Measurements from ENCODE around the gene PIRT. TPM values are rescaled to one million over a fixed set of nuclear protein-coding genes. Genes with fewer than 3 reads are reported as not detected.
"Not testable (repeated sequence)": the region's sequence is repeated elsewhere in the genome, so short reads cannot be mapped to it uniquely, and the experiment has no call there.

PIRT gene
- total RNA-seq, 1 donor from 2014 or later = not detected

GRCh38 chr17:10870336-10871050 lies 32.6 kb upstream of the PIRT start:
- H3K4me3 Mint-ChIP-seq (ENCODE audit: unreplicated experiment) = no peak overlapping the region
- Histone ChIP-seq H3K27me3 (ENCODE audit: insufficient read depth, low read length) (no peaks in the 10 kb centered on the region), H3K9me3 (ENCODE audit: insufficient read depth, low read depth, low read length) (no peaks in the 10 kb centered on the region), H2AFZ (ENCODE audit: low read depth, low read length) (no peak overlapping the region), H3K4me3 (ENCODE audit: insufficient read depth, low read depth, low read length) (no peak overlapping the region), H3K36me3 (ENCODE audit: insufficient read depth, low read length) (no peaks in the 10 kb centered on the region), H4K20me1 (ENCODE audit: insufficient read depth, low read length) (no peaks in the 10 kb centered on the region), H3K9ac (ENCODE audit: low read length) (no peak overlapping the region), H3K4me1 (ENCODE audit: insufficient read depth, low read length) (no peaks in the 10 kb centered on the region), H3K27ac (ENCODE audit: low read depth, low read length) (no peak overlapping the region), H3K79me2 (ENCODE audit: insufficient read depth, low read length) (no peaks in the 10 kb centered on the region), H3K4me2 (ENCODE audit: low read length) (no peak overlapping the region)
- TF ChIP-seq CTCF (IDR thresholded peaks at IDR 0.05; ENCODE audit: insufficient read depth, low read depth, low read length) (no peak), EZH2 (IDR thresholded peaks at IDR 0.05; ENCODE audit: insufficient read depth, low read length) (no peak)
- H3K4me1 Mint-ChIP-seq (ENCODE audit: low read depth, unreplicated experiment) = no peaks in the 10 kb centered on the region
- H3K27me3 Mint-ChIP-seq (ENCODE audit: low read depth, unreplicated experiment) = peaks cover 6% of the 10 kb centered on the region
- DNase-seq (ENCODE audit: low read depth) (no peak), FAIRE-seq (no peak)
- H3K36me3 Mint-ChIP-seq (ENCODE audit: low read depth, unreplicated experiment) = no peaks in the 10 kb centered on the region
- H3K27ac Mint-ChIP-seq (ENCODE audit: unreplicated experiment) = no peak overlapping the region
- peaks cover 9% of the 10 kb centered on the region for H3K9me3 Mint-ChIP-seq (ENCODE audit: unreplicated experiment)

GRCh38 chr17:10868744-10869143 lies 30.9 kb upstream of the PIRT start:
- not testable (repeated sequence) for H3K4me1 ChIP-seq (ENCODE audit: insufficient read depth, low read length)

GRCh38 chr17:10859051-10859450 lies 21.2 kb upstream of the PIRT start:
- Histone ChIP-seq H3K4me3 (ENCODE audit: insufficient read depth, low read depth, low read length) (no peak overlapping the region), H3K27ac (ENCODE audit: low read depth, low read length) (no peak overlapping the region), H3K4me2 (ENCODE audit: low read length) (no peak overlapping the region), H3K9ac (ENCODE audit: low read length) (no peak overlapping the region), H3K9me3 (ENCODE audit: insufficient read depth, low read depth, low read length) (peaks cover 2% of the 10 kb centered on the region), H3K79me2 (ENCODE audit: insufficient read depth, low read length) (no peaks in the 10 kb centered on the region), H2AFZ (ENCODE audit: low read depth, low read length) (no peak overlapping the region), H3K36me3 (ENCODE audit: insufficient read depth, low read length) (no peaks in the 10 kb centered on the region), H4K20me1 (ENCODE audit: insufficient read depth, low read length) (no peaks in the 10 kb centered on the region), H3K4me1 (ENCODE audit: insufficient read depth, low read length) (no peaks in the 10 kb centered on the region), H3K27me3 (ENCODE audit: insufficient read depth, low read length) (no peaks in the 10 kb centered on the region)
- TF ChIP-seq EZH2 (IDR thresholded peaks at IDR 0.05; ENCODE audit: insufficient read depth, low read length) = no peak
- TF ChIP-seq CTCF (IDR thresholded peaks at IDR 0.05; ENCODE audit: insufficient read depth, low read depth, low read length) = no peak
- Mint-ChIP-seq H3K36me3 (ENCODE audit: low read depth, unreplicated experiment) (no peaks in the 10 kb centered on the region), H3K9me3 (ENCODE audit: unreplicated experiment) (no peaks in the 10 kb centered on the region), H3K27ac (ENCODE audit: unreplicated experiment) (no peak overlapping the region), H3K4me1 (ENCODE audit: low read depth, unreplicated experiment) (no peaks in the 10 kb centered on the region), H3K27me3 (ENCODE audit: low read depth, unreplicated experiment) (peaks cover 15% of the 10 kb centered on the region), H3K4me3 (ENCODE audit: unreplicated experiment) (no peak overlapping the region)
- DNase-seq (ENCODE audit: low read depth) = no peak
- FAIRE-seq = no peak

More at GRCh38 chr17:10868744-10869143, 30.9 kb upstream of the PIRT start:
- H3K36me3 ChIP-seq (ENCODE audit: insufficient read depth, low read length); H3K36me3 Mint-ChIP-seq (ENCODE audit: low read depth, unreplicated experiment); H3K9me3 ChIP-seq (ENCODE audit: insufficient read depth, low read depth, low read length); H3K79me2 ChIP-seq (ENCODE audit: insufficient read depth, low read length); H4K20me1 ChIP-seq (ENCODE audit: insufficient read depth, low read length); H3K27me3 Mint-ChIP-seq (ENCODE audit: low read depth, unreplicated experiment); H3K9ac ChIP-seq (ENCODE audit: low read length); H3K4me1 Mint-ChIP-seq (ENCODE audit: low read depth, unreplicated experiment); FAIRE-seq; H3K4me2 ChIP-seq (ENCODE audit: low read length); DNase-seq (ENCODE audit: low read depth); H3K27me3 ChIP-seq (ENCODE audit: insufficient read depth, low read length); H2AFZ ChIP-seq (ENCODE audit: low read depth, low read length); H3K4me3 ChIP-seq (ENCODE audit: insufficient read depth, low read depth, low read length); H3K4me3 Mint-ChIP-seq (ENCODE audit: unreplicated experiment); H3K27ac Mint-ChIP-seq (ENCODE audit: unreplicated experiment); H3K27ac ChIP-seq (ENCODE audit: low read depth, low read length): not testable (repeated sequence)
- peaks cover 11% of the 10 kb centered on the region for H3K9me3 Mint-ChIP-seq (ENCODE audit: unreplicated experiment)
